ENCODE results near the gene CXCL14.

CXCL14 gene

GRCh38 chr5:135559354-135559753 lies 19.4 kb downstream of the CXCL14 start:
- DNase-seq (ENCODE audit: low spot score), result no peak
- TF ChIP-seq CTCF (IDR thresholded peaks at IDR 0.05; ENCODE audit: extremely low read depth, missing control alignments), result no peak

- DNase-seq (ENCODE audit: low spot score), result no peak
- TF ChIP-seq CTCF (IDR thresholded peaks at IDR 0.05; ENCODE audit: extremely low read depth, missing control alignments), result no peak
Observed at GRCh38 chr5:135557076-135557838, 21.5 kb downstream of the CXCL14 start.

- no peak for TF ChIP-seq CTCF (IDR thresholded peaks at IDR 0.05; ENCODE audit: extremely low read depth, missing control alignments)
- no peak for DNase-seq (ENCODE audit: low spot score)
Observed at GRCh38 chr5:135556620-135557019, 22.2 kb downstream of the CXCL14 start.

- DNase-seq (ENCODE audit: low spot score), result no peak
- TF ChIP-seq CTCF (IDR thresholded peaks at IDR 0.05; ENCODE audit: extremely low read depth, missing control alignments), result no peak
Observed at GRCh38 chr5:135555530-135555929, 23.3 kb downstream of the CXCL14 start.

- DNase-seq (ENCODE audit: low spot score), result no peak
- no peak for TF ChIP-seq CTCF (IDR thresholded peaks at IDR 0.05; ENCODE audit: extremely low read depth, missing control alignments)
Observed at GRCh38 chr5:135553688-135554462, 24.9 kb downstream of the CXCL14 start.

GRCh38 chr5:135551593-135552447 lies 27.0 kb downstream of the CXCL14 start:
- peak; percentile 59 for TF ChIP-seq CTCF (IDR thresholded peaks at IDR 0.05; ENCODE audit: extremely low read depth, missing control alignments)
- DNase-seq (ENCODE audit: low spot score), result peak; percentile 76

Data from GM20000 (cell line).